Uterus (tissue), 2 donors: ENCODE measurements around the gene ANGPTL8.

Experiments used
- POLR2A ChIP-seq, 2 donors: fragments of 450-650 bp; IDR thresholded peaks; one replicate each; pipeline ENCODE4 v1.6.1; 2016; ENCODE audit warnings: antibody characterized with exemption in 2 of 2, mild to moderate bottlenecking in 1 of 2, moderate library complexity in 1 of 2
- TF ChIP-seq, protein P1 (sequence below), 4 experiments: fragments of 200-600 bp in 2 of 4; fragments of 450-650 bp in 2 of 4; sonication (generic) in 2 of 4; IDR thresholded peaks; one replicate each; pipeline ENCODE4 v1.5.1; 2016 to 2019; ENCODE audit warnings: antibody characterized with exemption in 4 of 4, mild to moderate bottlenecking in 2 of 4, moderate library complexity in 1 of 4

DNA sequence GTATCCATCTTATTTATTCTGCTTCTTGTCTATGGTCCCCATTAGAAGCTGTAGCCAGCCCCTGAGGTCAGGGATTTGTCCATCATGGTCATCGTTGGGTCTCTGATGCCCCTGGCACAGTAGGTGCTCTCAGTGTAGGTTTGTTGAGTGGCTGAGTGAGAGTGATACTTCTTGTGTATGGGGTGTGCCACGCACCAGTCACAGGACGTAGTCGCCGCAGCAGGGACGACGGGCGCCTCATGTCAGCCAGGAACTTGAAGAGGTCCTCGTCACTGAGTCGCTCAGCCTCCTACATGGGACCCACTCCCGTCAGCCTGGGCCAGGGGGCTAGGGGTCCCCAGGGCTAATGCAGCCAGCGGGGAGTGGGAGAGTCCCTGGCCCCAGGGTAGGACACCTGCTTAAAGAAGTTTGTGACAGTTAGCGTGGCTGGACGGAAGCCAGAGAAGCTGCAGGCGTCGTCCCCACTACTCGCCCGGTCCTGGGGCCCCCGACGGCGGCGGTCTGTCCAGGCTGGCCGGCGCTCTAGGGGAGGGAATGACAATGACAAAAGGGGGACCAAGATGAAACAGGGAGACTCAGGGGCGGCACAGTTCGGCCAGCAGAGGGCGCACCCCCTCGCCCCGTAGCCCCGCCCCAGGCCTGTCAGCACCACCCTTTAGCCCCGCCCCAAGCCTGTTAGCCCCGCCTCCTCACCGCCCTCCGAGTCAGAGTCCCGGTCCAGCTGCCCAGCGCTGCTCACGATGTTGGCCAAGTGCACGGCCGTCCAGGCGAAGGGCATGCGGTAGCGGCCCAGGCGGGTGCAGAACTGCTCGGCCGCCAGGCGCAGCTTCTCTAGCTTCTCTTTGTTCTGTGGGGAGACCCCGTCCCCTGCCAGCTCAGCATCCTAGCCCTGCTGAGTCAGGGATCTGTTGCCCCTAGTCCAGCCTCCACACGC, 3.7 kb downstream of the ANGPTL8 start:
- peak in 1 of 2 donors; percentile 49 for TF ChIP-seq POLR2A (IDR thresholded peaks at IDR 0.05)
- TF ChIP-seq, protein P1, sequence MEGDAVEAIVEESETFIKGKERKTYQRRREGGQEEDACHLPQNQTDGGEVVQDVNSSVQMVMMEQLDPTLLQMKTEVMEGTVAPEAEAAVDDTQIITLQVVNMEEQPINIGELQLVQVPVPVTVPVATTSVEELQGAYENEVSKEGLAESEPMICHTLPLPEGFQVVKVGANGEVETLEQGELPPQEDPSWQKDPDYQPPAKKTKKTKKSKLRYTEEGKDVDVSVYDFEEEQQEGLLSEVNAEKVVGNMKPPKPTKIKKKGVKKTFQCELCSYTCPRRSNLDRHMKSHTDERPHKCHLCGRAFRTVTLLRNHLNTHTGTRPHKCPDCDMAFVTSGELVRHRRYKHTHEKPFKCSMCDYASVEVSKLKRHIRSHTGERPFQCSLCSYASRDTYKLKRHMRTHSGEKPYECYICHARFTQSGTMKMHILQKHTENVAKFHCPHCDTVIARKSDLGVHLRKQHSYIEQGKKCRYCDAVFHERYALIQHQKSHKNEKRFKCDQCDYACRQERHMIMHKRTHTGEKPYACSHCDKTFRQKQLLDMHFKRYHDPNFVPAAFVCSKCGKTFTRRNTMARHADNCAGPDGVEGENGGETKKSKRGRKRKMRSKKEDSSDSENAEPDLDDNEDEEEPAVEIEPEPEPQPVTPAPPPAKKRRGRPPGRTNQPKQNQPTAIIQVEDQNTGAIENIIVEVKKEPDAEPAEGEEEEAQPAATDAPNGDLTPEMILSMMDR (IDR thresholded peaks at IDR 0.05), result peak; percentile 43 to 71 (median 59)
